Epithelial cell of proximal tubule (primary cell): ENCODE measurements around the gene GAB3. TPM values are rescaled to one million over a fixed set of nuclear protein-coding genes. Genes with fewer than 3 reads are reported as not detected.
"Not testable (repeated sequence)": the region's sequence is repeated elsewhere in the genome, so short reads cannot be mapped to it uniquely, and the experiment has no call there.

Experiments used
- DNase-seq: peaks from one replicate; pipeline ENCODE4 v3.0.0-alpha.2; 2011; ENCODE audit warnings: low read depth
- H3K4me3 ChIP-seq: 2 replicates; pipeline ENCODE4 v1.5.1; 2011; ENCODE audit warnings: low read depth, mild to moderate bottlenecking, low read length
- CTCF ChIP-seq: conservative IDR thresholded peaks from 2 replicates; pipeline ENCODE4 v1.5.1; 2012; ENCODE audit warnings: low read depth, mild to moderate bottlenecking, low read length
- total RNA-seq: library from RNA; depleted of rRNA; stranded (reverse); fragments of >200 nt; gene quantifications from 2 replicates; pipeline ENCODE4 v1.2.3, GENCODE V29; 2015

The GAB3 gene
- total RNA-seq, 1 donor from 2014 or later: not detected

- DNase-seq: no peak
- TF ChIP-seq CTCF: no peak
- no peak overlapping the region for H3K4me3 ChIP-seq
Observed at GRCh38 chrX:154657226-154657805, 93.6 kb downstream of the GAB3 start.

- H3K4me3 ChIP-seq: no peak overlapping the region
- DNase-seq: no peak
- TF ChIP-seq CTCF: no peak
Observed at GRCh38 chrX:154655786-154656185, 95.1 kb downstream of the GAB3 start.

- no peak for DNase-seq
- no peak overlapping the region for H3K4me3 ChIP-seq
- TF ChIP-seq CTCF: no peak
Observed at GRCh38 chrX:154655346-154655745, 95.5 kb downstream of the GAB3 start.

GRCh38 chrX:154654925-154655324, 96.0 kb downstream of the GAB3 start:
- TF ChIP-seq CTCF: no peak
- no peak overlapping the region for H3K4me3 ChIP-seq
- DNase-seq: no peak

- no peak overlapping the region for H3K4me3 ChIP-seq
- TF ChIP-seq CTCF: no peak
- DNase-seq: no peak
Observed at GRCh38 chrX:154654372-154654771, 96.5 kb downstream of the GAB3 start.

- H3K4me3 ChIP-seq, DNase-seq: not testable (repeated sequence)
Observed at GRCh38 chrX:154653413-154653812, 97.5 kb downstream of the GAB3 start, which contains the start of gene CTAG2. Gene CTAG2 (minus strand): TSS chrX:154653579. CDS start chrX:154653515, 64 bp downstream.

GRCh38 chrX:154653048-154653401, 97.9 kb downstream of the GAB3 start:
- no peak for TF ChIP-seq CTCF
- no peak overlapping the region for H3K4me3 ChIP-seq

More at GRCh38 chrX:154653048-154653401, 97.9 kb downstream of the GAB3 start:
- DNase-seq: no peak
